Measurements from ENCODE around the gene TRIM36.
A peak's percentile ranks its signal among the peaks of the same experiment; 100 is the strongest.

Gene TRIM36

GRCh38 chr5:115169487-115170133, at the start of gene TRIM36:
Gene TRIM36 (minus strand): TSS chr5:115169908. CDS start chr5:115169634, 274 bp downstream.
- DNase-seq = peak; percentile 20 to 94 (median 84)

- no peak for DNase-seq
Observed at GRCh38 chr5:115214541-115214940, 44.8 kb upstream of the TRIM36 start.

GRCh38 chr5:115209279-115209678, 39.6 kb upstream of the TRIM36 start:
- DNase-seq = peak in 2 of 51 donors; percentile 8 to 9

GRCh38 chr5:115202952-115203351, 33.2 kb upstream of the TRIM36 start:
- no peak for DNase-seq

- no peak for DNase-seq
Observed at GRCh38 chr5:115196161-115196560, 26.5 kb upstream of the TRIM36 start.

- no peak for DNase-seq
Observed at GRCh38 chr5:115194676-115195075, 25.0 kb upstream of the TRIM36 start.

- DNase-seq = no peak
Observed at GRCh38 chr5:115193295-115193694, 23.6 kb upstream of the TRIM36 start.

- no peak for DNase-seq
Observed at GRCh38 chr5:115192098-115192497, 22.4 kb upstream of the TRIM36 start.

- DNase-seq = no peak
Observed at GRCh38 chr5:115191474-115192031, 21.8 kb upstream of the TRIM36 start.

- DNase-seq = no peak
Observed at GRCh38 chr5:115190388-115190787, 20.7 kb upstream of the TRIM36 start.

- no peak for DNase-seq
Observed at GRCh38 chr5:115189866-115190265, 20.2 kb upstream of the TRIM36 start.

- DNase-seq = no peak
Observed at GRCh38 chr5:115186794-115187193, 17.1 kb upstream of the TRIM36 start.

GRCh38 chr5:115184770-115185169, 15.1 kb upstream of the TRIM36 start:
- DNase-seq = no peak

GRCh38 chr5:115181757-115182156, 12.0 kb upstream of the TRIM36 start:
- no peak for DNase-seq

- DNase-seq = peak in 11 of 51 donors; percentile 7 to 59 (median 14)
Observed at GRCh38 chr5:115180165-115180709, 10.5 kb upstream of the TRIM36 start.

GRCh38 chr5:115179394-115180164, 9.9 kb upstream of the TRIM36 start:
- DNase-seq = peak in 9 of 51 donors; percentile 9 to 34 (median 20)

- DNase-seq = peak in 2 of 51 donors; percentile 16 to 22
Observed at GRCh38 chr5:115179030-115179393, 9.3 kb upstream of the TRIM36 start.

- DNase-seq = peak in 1 of 51 donors; percentile 26
Observed at GRCh38 chr5:115170929-115171510, 1.3 kb upstream of the TRIM36 start.

- DNase-seq = peak in 7 of 51 donors; percentile 20 to 58 (median 39)
Observed at GRCh38 chr5:115170134-115170928, 623 bp upstream of the TRIM36 start.

GRCh38 chr5:115168829-115169486, 750 bp downstream of the TRIM36 start:
- peak in 8 of 51 donors; percentile 4 to 46 (median 30) for DNase-seq

All from hypothalamus (tissue), 51 donors.